Cardiac muscle cell (in vitro differentiated cells and primary cell): ENCODE results near the gene NOL9. TPM values are rescaled to one million over a fixed set of nuclear protein-coding genes. Genes with fewer than 3 reads are reported as not detected.

Experiments
- DNase-seq, 2 donors: peaks; one replicate each; pipeline versions ENCODE4 v3.0.0 to v3.0.0-alpha.2; 2010 to 2017; ENCODE audit warnings: low read depth in 1 of 2, low spot score in 1 of 2
- H3K27ac ChIP-seq: fragments of 200-600 bp; sonication (generic); 2 replicates; pipeline ENCODE4 v1.5.1; 2016
- H3K27me3 ChIP-seq: fragments of 200-600 bp; sonication (generic); 2 replicates; pipeline ENCODE4 v1.6.0; 2016; ENCODE audit warnings: control low read depth
- H3K36me3 ChIP-seq: fragments of 200-600 bp; sonication (generic); 2 replicates; pipeline ENCODE4 v1.5.1; 2016; ENCODE audit warnings: control low read depth
- H3K4me1 ChIP-seq: fragments of 200-600 bp; sonication (generic); 2 replicates; pipeline ENCODE4 v1.8.1; 2017; ENCODE audit warnings: low read depth, mild to moderate bottlenecking, mixed run types
- H3K4me3 ChIP-seq: fragments of 200-600 bp; sonication (generic); 2 replicates; pipeline ENCODE4 v1.5.1; 2016; ENCODE audit warnings: mild to moderate bottlenecking
- H3K9me3 ChIP-seq: fragments of 200-600 bp; sonication (generic); 2 replicates; pipeline ENCODE4 v1.5.1; 2017; ENCODE audit warnings: low read depth, mild to moderate bottlenecking, control low read depth
- polyA plus RNA-seq: library from polyadenylated mRNA; unstranded; fragments of >200 nt; fragmentation: Nextera tagmentation; extraction: Ambion mirVana; gene quantifications from 2 replicates; pipeline ENCODE4 v1.2.1, GENCODE V29; 2016
- total RNA-seq: library from RNA; depleted of rRNA; stranded (reverse); fragments of >200 nt; gene quantifications from 2 replicates; pipeline ENCODE4 v1.2.3, GENCODE V29; 2016
- TF ChIP-seq, protein P1 (sequence below): IDR thresholded peaks from 2 replicates; pipeline ENCODE4 v1.5.1; 2012; ENCODE audit warnings: low read depth, mild to moderate bottlenecking, low read length

NOL9 gene
- total and polyA plus RNA-seq, 2 experiments from 2014 or later = 12.9 to 22.4 TPM

DNA sequence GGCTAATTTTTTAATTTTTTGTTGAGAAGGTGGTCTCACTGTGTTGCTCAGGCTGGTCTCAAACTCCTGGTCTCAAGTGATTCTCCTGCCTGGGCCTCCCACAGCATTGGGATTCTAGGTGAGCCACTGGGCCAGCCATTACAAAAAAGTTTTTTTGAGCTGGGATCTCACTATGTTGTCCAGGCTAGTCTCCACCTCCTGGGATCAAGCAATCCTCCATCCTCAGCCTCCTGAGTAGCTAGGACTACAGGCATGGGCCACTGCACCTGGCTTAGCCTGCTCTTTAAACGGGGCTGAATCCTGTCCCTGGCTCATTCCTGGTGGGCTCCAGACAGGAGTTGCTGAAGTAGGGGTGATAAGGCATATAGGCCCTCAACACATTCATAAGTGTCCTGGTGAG, 3.3 kb upstream of the NOL9 start:
- no peaks in the 10 kb centered on the region for H3K27me3 ChIP-seq
- DNase-seq = no peak
- TF ChIP-seq, protein P1, sequence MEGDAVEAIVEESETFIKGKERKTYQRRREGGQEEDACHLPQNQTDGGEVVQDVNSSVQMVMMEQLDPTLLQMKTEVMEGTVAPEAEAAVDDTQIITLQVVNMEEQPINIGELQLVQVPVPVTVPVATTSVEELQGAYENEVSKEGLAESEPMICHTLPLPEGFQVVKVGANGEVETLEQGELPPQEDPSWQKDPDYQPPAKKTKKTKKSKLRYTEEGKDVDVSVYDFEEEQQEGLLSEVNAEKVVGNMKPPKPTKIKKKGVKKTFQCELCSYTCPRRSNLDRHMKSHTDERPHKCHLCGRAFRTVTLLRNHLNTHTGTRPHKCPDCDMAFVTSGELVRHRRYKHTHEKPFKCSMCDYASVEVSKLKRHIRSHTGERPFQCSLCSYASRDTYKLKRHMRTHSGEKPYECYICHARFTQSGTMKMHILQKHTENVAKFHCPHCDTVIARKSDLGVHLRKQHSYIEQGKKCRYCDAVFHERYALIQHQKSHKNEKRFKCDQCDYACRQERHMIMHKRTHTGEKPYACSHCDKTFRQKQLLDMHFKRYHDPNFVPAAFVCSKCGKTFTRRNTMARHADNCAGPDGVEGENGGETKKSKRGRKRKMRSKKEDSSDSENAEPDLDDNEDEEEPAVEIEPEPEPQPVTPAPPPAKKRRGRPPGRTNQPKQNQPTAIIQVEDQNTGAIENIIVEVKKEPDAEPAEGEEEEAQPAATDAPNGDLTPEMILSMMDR = no peak
- peaks cover 6% of the 10 kb centered on the region for H3K4me1 ChIP-seq
- no peak overlapping the region for H3K27ac ChIP-seq
- H3K4me3 ChIP-seq = no peak overlapping the region
- no peaks in the 10 kb centered on the region for H3K36me3 ChIP-seq
- no peaks in the 10 kb centered on the region for H3K9me3 ChIP-seq

DNA sequence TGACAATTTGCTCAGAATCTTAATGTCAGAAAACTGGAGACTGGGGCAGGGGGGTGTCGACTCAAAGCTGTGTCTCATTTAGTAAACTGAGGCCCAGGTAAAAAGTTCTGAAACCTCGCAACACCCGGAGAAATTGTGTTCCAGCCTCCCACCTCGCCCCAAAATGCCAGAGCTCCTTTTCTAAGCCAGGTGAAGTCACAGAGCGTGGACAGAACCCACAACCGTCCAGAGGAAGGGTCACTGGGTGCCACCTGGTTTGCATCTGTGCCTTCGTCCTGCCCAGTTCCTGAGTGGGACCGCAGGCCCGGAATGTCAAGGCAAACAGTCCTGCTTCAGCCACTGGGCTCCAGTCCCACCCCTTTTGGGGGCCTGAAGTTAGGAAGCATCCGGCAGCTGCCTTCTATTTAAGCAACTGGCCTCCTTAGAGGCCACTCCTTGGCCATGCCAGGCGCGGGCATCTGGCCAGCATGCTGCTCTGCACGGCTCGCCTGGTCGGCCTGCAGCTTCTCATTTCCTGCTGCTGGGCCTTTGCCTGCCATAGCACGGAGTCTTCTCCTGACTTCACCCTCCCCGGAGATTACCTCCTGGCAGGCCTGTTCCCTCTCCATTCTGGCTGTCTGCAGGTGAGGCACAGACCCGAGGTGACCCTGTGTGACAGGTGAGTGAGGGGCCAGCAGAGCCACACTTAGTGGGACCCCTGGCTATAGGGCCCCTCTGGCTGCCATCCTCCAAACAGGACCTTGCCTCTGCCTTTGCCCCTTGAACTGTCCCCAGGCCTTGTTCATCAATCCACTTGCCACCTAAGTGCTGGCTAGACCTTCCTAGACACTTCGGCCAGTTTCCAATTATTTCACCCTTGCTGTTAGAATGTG, 830 bp upstream of the NOL9 start, which contains the start of gene TAS1R1:
TAS1R1 (plus strand) TSS at position 401 of the 872 bp plus-strand sequence; CDS start at position 468, 67 bp downstream.
- peaks cover 6% of the 10 kb centered on the region for H3K4me1 ChIP-seq
- H3K27ac ChIP-seq = peak within 1 kb of the TSS; percentile 79
- no peaks in the 10 kb centered on the region for H3K9me3 ChIP-seq
- peak within 1 kb of the TSS; percentile 97 for H3K4me3 ChIP-seq
- peaks cover 6% of the 10 kb centered on the region for H3K36me3 ChIP-seq
- H3K27me3 ChIP-seq = no peaks in the 10 kb centered on the region
- no peak for DNase-seq
- TF ChIP-seq, protein P1 = no peak

DNA sequence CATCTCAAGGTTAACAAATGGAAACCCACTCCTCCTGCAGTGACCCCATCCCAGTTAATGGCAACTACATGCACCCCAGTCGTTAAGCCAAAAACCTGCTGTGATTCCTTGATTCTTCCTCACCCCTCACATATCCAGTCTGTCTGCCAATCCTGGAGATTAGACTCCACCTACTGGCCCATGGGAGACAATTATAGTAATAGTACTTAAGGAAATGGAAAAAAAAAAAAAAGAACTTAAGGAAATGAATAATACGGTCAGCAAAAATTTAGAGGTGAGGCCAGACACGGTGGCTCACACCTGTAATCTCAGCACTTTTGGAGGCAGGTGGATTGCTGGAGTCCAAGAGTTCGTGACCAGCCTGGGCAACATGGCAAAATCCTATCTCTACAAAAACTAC, 7.0 kb downstream of the NOL9 start:
- peaks cover 42% of the 10 kb centered on the region for H3K36me3 ChIP-seq

DNA sequence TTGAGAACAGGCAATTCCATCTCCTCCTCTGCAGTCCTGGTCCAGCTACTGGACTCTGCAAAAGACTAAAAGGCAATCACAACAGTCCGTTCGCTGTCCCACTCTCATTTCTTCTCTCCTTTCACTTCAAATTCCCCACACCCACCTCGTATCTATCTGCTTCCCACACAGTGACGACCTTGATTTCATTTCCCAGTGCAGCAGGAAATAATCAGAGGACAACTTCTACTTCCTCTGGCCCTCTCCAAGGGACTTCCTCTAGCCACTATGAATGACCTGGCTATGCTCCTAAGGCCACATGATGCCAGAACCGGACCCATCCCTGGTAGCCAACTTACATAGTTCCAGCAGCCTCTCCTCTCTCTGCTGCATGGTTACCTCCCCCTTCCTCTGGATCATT, 8.0 kb downstream of the NOL9 start:
- no peaks in the 10 kb centered on the region for H3K27me3 ChIP-seq
- no peak for DNase-seq
- peaks cover 43% of the 10 kb centered on the region for H3K36me3 ChIP-seq
- no peaks in the 10 kb centered on the region for H3K9me3 ChIP-seq
- TF ChIP-seq, protein P1 = no peak
- no peaks in the 10 kb centered on the region for H3K4me1 ChIP-seq
- no peak overlapping the region for H3K27ac ChIP-seq
- no peak overlapping the region for H3K4me3 ChIP-seq

More for the DNA sequence above, 7.0 kb downstream of the NOL9 start:
- DNase-seq = no peak
- Histone ChIP-seq H3K27me3 (no peaks in the 10 kb centered on the region), H3K4me3 (no peak overlapping the region), H3K27ac (no peak overlapping the region), H3K4me1 (no peaks in the 10 kb centered on the region), H3K9me3 (no peaks in the 10 kb centered on the region)
- TF ChIP-seq, protein P1 = no peak

DNA sequence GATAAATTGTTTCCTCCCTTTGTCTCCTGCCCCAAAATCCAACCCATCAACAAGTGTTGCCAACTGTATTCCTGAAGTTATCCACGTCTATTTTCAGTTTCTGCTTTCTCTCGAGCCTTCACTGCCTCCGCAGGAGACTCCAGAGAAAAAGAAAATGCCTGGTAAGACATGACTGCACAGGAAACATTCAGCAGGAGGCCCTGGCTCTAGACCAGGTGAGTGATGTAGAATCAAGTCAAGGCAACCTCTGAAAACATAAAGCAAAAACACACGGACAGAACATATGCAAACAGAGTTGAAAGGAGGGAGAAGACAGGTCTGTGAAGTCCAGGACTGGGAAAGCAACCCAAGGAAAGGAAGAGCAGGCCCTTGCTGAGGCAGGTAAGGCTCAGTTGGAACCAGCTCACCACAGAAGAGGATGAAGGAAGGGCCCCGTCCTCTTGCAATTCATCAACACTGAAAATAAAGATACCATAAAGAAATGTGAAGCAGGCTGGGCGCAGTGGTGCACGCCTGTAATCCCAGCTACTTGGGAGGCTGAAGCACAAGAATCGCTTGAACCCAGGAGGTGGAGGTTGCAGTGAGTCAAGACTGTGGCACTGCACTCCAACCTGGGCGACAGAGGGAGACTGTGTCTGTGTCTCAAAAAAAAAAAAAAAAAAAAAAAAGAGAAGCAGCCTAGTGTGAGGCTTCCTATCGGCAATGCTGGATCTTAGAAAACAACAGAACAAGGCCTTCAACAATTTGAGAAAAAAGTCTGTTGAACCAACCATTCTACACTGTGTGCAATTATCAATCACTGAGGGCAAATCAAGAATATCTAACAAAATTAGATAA, 8.8 kb downstream of the NOL9 start:
- TF ChIP-seq, protein P1 = no peak
- DNase-seq = no peak
- H3K27ac ChIP-seq = no peak overlapping the region
- H3K36me3 ChIP-seq = peaks cover 39% of the 10 kb centered on the region
- H3K9me3 ChIP-seq = no peaks in the 10 kb centered on the region
- no peaks in the 10 kb centered on the region for H3K27me3 ChIP-seq
- no peak overlapping the region for H3K4me3 ChIP-seq
- H3K4me1 ChIP-seq = no peaks in the 10 kb centered on the region
